ENCODE measurements around the gene GALNT2.

Gene GALNT2

DNA sequence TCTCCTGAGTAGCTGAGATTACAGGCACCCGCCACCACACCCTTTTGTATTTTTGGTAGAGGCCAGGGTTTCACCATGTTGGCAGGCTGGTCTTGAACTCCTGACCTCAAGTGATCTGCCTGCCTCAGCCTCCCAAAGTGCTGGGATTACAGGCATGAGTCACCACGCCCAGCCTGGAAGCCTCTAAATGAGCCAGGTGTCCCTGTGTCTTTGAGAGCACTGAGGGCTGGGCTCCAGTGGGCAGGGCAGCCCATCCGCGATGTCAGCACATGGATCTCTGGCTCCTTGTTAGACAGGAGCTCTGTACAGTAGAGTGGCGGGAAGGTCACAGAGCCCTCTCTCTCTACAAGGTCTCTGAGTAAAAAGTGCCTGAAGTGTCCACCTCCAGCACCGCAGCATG, 234.8 kb downstream of the GALNT2 start:
- TF ChIP-seq GATA1 (IDR thresholded peaks at IDR 0.05; ENCODE audit: low read depth, low read length) = no peak
- no peak for TF ChIP-seq POLR2A (IDR thresholded peaks at IDR 0.05; ENCODE audit: low read length)

DNA sequence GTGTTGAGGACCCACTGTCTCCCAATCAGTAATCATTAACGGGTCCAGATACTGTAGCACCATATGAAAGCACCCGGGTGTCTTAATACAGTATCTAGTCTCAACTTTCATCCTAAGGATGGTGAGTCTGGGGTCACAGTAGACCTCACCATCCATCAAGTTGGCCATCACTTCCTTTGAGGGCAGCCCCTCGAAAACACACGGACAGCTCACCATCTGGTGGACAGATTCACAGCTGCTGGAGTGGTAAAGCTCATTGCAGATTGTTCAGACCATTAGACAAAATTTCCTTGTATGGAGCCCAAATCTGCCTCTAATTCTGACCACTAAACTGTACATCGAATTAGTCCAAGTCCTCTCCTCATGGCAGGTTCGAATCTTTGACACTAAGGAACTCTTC, 236.0 kb downstream of the GALNT2 start:
- DNase-seq = peak; percentile 18 to 30
- no peak for TF ChIP-seq GATA1 (IDR thresholded peaks at IDR 0.05; ENCODE audit: low read depth, low read length)
- TF ChIP-seq POLR2A (IDR thresholded peaks at IDR 0.05; ENCODE audit: low read length) = no peak

More for the DNA sequence above, 234.8 kb downstream of the GALNT2 start:
- DNase-seq = no peak

DNA sequence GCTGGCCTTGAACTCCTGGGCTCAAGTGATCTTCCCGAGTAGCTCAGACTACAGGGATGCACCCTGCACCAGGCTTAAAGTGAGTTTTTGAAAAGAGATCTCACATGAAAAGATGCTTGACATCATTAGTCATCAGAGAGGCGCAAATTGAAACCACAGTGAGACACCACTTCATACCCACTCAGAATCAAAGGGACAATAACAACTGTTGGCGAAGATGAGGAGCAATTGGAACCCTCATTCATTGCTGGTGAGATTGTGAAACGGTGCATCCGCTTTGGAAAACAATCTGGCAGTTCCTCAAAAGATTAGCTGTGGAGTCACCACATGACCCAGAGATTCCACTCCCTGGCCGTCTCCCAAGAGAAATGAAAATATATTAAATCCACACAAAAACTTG, 236.8 kb downstream of the GALNT2 start:
- DNase-seq = no peak

DNA sequence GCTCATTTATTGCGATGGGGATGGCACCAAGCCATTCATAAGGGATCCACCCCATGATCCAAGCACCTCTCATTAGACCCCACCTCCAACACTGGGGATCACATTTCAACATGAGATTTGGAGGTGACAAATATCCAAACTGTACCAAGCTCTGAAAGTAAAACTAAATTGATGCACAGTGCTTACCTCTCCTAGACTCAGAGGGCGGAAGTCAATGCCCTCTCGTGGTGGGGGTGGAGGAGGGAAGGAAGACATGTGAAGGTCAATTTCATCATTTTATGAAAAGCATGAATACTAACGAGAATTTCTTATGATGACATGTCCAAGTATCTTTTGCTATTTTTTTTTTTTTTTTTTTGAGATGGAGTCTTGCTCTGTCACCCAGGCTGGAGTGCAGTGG, 239.1 kb downstream of the GALNT2 start:
- no peak for DNase-seq
- TF ChIP-seq POLR2A (IDR thresholded peaks at IDR 0.05; ENCODE audit: low read length) = no peak
- no peak for TF ChIP-seq GATA1 (IDR thresholded peaks at IDR 0.05; ENCODE audit: low read depth, low read length)

More for the DNA sequence above, 236.8 kb downstream of the GALNT2 start:
- TF ChIP-seq POLR2A (IDR thresholded peaks at IDR 0.05; ENCODE audit: low read length) (no peak), GATA1 (IDR thresholded peaks at IDR 0.05; ENCODE audit: low read depth, low read length) (no peak)

DNA sequence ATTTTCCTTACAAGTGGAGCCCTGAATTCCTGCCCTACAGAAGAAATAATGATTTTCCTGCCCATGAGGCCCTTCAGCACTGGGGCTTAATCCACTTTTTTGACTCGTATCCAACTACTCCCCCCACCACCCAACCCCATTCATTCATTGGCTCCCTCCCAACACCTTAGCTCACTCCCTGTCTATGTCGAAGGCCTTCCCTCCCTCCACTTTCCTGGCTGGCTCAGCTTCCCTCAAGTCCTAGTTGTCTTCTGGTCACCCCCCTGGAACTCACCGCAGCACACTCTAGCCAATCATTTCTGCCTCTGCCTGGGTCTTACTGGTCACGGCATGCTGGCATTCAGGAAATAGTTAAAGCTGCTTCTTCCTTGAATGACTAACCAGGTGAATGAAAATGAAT, 240.2 kb downstream of the GALNT2 start:
- DNase-seq = no peak
- no peak for TF ChIP-seq POLR2A (IDR thresholded peaks at IDR 0.05; ENCODE audit: low read length)
- no peak for TF ChIP-seq GATA1 (IDR thresholded peaks at IDR 0.05; ENCODE audit: low read depth, low read length)

DNA sequence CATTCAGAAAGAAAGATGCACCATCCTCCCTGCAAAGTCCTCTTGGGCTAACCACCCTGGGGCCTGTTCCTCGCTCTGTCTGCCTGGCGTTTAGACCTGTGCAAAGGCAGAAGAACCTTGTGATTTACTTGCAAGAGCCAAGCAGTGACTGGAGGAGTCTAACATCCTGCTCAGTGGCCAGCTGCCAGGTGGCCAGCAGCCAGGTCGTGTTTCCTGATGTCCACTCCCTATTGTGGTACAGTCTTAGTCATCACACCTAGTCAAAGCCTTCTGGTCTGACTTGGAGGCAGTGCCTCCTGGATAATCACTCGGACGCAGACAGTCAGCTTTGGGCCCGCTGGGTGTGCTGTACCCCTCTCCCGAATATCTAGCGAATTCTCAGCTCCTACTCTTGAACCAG, 241.0 kb downstream of the GALNT2 start:
- TF ChIP-seq GATA1 (IDR thresholded peaks at IDR 0.05; ENCODE audit: low read depth, low read length) (no peak), POLR2A (IDR thresholded peaks at IDR 0.05; ENCODE audit: low read length) (no peak)
- DNase-seq = peak; percentile 8 to 17

DNA sequence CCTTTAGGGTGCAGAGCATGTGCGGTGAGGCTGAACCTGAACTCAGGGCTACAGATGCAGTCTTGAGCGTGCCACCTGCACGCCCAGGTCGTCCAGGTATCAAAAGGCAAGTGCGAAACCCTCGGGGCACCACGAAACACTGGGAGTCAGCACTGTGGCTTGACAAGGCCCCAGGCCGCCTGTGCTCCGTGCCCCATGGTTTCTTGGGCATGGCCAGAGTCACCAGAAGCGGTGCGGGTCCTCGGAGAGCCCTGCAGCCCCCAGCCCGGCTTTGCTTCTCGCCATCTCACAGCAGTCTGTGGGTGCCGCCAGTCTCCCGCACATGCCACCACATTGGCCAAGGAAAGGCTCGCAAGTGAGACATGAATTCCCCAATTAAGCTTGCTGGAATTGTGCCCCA, 241.8 kb downstream of the GALNT2 start:
- no peak for DNase-seq
- TF ChIP-seq GATA1 (IDR thresholded peaks at IDR 0.05; ENCODE audit: low read depth, low read length) (no peak), POLR2A (IDR thresholded peaks at IDR 0.05; ENCODE audit: low read length) (no peak)

DNA sequence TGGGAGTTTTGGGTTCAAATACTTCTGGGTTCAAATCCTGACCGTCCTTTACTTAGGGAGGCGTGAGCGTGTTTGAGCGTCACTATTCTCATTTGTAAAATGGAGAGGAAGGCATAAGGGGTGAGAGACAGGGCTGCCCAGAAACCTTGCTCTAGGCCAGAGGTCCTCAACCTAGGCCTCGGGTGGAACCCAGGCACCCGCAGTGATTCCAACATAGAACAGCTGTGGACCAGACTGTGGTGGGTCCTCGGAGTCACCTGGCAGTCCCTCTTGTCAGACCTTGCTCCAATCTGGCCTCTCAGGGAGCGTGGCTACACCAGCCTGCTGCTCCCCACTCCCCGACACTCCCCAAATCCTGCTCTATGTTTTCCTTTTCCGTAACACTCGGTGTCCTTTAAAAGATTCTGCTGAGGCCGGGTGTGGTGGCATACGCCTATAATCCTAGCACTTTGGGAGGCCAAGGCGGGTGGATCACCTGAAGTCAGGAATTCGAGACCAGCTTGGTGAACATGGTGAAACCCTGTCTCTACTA, 242.7 kb downstream of the GALNT2 start:
- no peak for DNase-seq
- TF ChIP-seq GATA1 (IDR thresholded peaks at IDR 0.05; ENCODE audit: low read depth, low read length) = no peak

DNA sequence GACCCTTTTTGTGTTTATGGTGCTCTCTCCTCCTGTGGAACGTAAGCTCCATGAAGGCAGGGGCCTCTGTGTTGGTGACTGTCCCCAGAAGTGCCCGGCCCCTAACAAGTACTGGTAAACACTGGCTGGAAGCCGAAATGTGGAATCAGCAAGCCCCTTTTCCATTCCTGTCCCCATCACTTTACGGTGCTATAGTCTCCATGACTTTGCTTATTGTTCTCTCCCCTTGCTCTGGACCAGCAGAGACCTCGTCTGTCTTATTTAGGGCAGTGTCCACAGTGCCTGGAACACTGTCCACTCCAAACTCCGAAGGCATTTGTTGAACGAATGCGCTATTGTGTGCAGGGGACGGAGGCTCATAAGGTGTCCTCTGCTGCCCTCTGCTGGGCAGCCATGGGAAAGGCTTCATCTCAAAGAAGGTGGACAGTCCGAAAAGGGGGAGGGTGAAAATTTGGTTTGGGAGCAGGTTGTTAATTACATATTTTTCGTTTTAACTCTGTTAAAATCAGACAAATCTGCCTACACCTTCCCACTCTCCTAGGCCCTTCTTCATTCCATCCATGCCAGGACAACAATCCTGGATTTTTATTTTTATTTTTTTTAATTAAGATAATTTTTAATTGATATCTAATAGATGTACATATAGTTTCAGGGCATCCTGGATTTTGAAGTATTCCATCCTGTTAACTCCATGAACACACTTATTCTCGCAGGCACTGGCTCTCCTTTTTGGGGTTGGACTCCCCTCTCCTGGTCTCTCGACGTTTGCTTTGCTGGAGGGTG, 243.5 kb downstream of the GALNT2 start:
- TF ChIP-seq POLR2A (IDR thresholded peaks at IDR 0.05; ENCODE audit: low read length) (no peak), GATA1 (IDR thresholded peaks at IDR 0.05; ENCODE audit: low read depth, low read length) (no peak)
- DNase-seq = peak; percentile 71 to 86

DNA sequence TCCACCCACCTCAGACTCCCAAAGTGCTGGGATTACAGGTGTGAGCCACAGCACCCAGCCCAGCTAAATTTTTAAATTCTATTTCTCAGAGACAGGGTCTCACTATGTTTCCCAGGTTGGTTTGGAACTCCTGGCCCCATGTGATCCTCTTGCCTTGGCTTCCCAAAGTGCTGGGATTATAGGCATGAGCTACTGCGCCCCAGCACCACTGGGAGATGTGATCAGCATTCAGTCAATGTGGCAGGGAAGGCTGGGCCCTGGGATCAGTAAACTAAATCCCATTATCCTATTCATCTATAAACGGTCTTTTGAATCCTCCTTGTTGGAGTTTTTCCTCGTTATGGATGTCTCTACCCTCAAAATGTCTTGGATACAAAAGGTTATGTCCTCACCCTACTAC, 245.6 kb downstream of the GALNT2 start:
- DNase-seq = no peak
- TF ChIP-seq GATA1 (IDR thresholded peaks at IDR 0.05; ENCODE audit: low read depth, low read length) = no peak
- TF ChIP-seq POLR2A (IDR thresholded peaks at IDR 0.05; ENCODE audit: low read length) = no peak

DNA sequence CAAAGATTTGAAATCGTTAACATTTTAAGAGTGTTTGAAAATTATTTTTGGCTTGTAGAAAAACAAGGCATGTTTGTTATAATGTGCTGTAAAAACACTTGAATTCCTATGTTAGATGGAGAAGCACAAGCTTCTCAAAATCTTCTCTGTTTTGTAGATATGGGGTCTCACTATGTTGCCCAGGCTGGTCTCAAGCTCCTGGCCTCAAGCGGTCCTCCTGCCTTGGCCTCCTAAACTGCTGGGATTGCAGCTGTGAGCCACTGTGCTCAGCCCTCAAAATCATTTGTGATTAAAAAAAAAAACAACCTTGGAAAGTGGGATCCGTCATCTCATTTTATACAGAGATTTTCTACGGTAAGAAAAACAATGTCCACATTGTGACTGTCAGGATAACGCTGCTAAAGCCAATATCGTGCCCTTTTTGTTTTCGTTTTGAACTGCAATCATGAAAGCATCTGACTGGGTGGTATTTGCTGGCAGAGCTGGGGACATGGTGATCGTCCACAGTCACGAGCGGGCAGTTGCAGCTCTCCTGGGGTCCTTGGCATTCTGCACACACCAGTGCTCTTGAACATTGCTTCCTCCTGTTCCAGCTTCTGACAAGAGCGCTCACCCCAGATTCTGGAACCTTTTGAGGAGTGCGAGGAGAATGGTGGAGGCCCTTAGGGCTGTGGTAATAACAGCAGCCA, 246.6 kb downstream of the GALNT2 start:
- DNase-seq = no peak
- TF ChIP-seq POLR2A (IDR thresholded peaks at IDR 0.05; ENCODE audit: low read length) (no peak), GATA1 (IDR thresholded peaks at IDR 0.05; ENCODE audit: low read depth, low read length) (no peak)

DNA sequence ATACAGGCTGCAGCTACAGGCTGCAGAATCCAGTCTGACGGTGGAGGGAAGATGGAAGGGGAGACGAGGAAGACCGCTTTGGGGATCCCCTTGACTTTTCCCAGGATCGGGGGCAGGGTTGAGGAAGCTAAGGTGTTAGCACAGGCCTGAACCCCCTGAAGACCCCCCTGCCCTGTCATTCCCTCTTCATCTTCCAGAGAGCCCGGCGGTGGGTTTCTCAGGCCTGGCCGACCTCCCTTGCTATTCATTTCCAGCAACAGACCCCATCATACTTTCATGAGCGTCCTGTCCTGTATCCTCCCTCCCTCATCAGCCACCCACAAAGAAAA, 247.1 kb downstream of the GALNT2 start:
- TF ChIP-seq GATA1 (IDR thresholded peaks at IDR 0.05; ENCODE audit: low read depth, low read length) (no peak), POLR2A (IDR thresholded peaks at IDR 0.05; ENCODE audit: low read length) (no peak)
- DNase-seq = no peak

DNA sequence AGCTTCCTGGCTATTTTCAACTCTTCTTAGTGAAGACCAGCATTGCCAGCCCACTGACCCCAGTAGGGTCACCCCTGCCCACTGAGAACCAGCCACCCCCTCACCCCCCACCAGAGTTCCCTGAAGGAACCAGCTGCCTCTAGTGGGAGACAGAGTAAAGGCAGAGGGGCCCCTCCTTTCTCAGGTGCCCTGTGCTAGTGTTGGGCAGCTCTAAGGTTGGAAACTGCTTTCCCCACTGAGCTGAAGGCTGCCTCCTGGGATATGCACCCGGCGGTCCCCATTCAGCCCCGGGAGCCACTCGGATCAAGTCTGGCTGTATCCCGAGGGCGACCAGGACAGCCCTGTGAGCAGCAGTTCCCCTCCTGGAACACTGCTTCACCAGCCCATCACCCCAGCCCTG, 248.1 kb downstream of the GALNT2 start:
- DNase-seq = no peak
- TF ChIP-seq GATA1 (IDR thresholded peaks at IDR 0.05; ENCODE audit: low read depth, low read length) = no peak
- TF ChIP-seq POLR2A (IDR thresholded peaks at IDR 0.05; ENCODE audit: low read length) = no peak

DNA sequence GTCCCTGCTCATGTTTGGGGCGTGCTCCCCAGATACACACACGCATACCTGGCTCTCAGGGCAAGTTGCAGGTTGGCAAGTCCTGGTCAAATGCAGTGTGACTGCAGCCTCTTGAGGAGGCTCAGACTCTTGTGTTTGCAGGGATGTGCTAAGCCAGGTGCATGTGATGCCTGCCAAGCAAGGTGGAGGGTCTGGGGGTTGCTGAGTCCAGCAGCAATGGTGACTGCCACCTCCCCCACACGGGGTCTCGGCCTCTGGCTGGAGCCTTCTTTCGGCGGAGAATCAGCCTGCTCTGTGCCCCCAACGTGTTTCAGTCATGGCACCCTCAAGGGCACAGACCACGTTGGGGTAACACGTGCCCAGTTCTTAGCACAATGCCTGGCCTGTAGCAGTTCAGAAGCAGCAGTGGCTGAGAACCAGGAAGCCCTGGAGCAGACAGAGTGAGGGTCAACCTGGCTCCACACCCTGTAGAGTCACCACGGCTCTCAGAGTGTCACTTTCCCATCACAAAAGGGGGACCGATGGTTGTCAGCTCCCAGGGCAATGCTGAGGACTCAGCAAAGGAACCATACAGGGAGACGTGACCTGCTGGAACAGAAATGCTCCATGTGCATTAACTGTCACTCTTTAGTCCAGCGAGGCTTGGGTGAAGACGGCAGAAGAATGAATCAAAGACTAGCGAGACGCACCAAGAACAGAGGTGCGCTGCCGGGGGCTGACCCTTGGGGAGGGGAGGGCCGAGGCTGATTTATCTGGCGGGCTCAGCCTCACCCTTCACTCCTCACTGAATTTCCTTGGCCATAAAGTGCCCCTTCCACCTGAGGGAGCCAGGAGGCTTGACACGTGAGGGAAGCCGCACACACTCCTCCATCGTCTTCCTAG, 250.1 kb downstream of the GALNT2 start:
- no peak for DNase-seq
- TF ChIP-seq GATA1 (IDR thresholded peaks at IDR 0.05; ENCODE audit: low read depth, low read length) (no peak), POLR2A (IDR thresholded peaks at IDR 0.05; ENCODE audit: low read length) (no peak)
